Skeletal muscle tissue (tissue), 4 donors: ENCODE results near the gene BSPRY. TPM values are rescaled to one million over a fixed set of nuclear protein-coding genes. Genes with fewer than 3 reads are reported as not detected.
A peak's percentile ranks its signal among the peaks of the same experiment; 100 is the strongest.
"Not testable (repeated sequence)": the region's sequence is repeated elsewhere in the genome, so short reads cannot be mapped to it uniquely, and the experiment has no call there.

ENCODE experiments used
- H3K27ac ChIP-seq: one replicate; pipeline ENCODE4 v1.7.0; 2013; ENCODE audit warnings: mild to moderate bottlenecking, low read depth, low read length, inconsistent platforms
- H3K27me3 ChIP-seq, 3 donors: one replicate each; pipeline ENCODE4 v1.7.0; 2013; ENCODE audit warnings: low read length in 3 of 3; ENCODE audit not compliant: control insufficient read depth in 3 of 3, insufficient read depth in 3 of 3
- H3K36me3 ChIP-seq, 3 donors: one replicate each; pipeline ENCODE4 v1.7.0; 2013; ENCODE audit warnings: low read length in 3 of 3; ENCODE audit not compliant: control insufficient read depth in 3 of 3, insufficient read depth in 3 of 3
- H3K4me1 ChIP-seq, 3 donors: one replicate each; pipeline ENCODE4 v1.7.0; 2013; ENCODE audit warnings: low read length in 3 of 3, mild to moderate bottlenecking in 3 of 3; ENCODE audit not compliant: control insufficient read depth in 3 of 3, insufficient read depth in 3 of 3
- H3K4me3 ChIP-seq, 3 donors: one replicate each; pipeline ENCODE4 v1.7.0; 2013; ENCODE audit warnings: low read length in 3 of 3
- H3K9ac ChIP-seq, 3 donors: one replicate each; pipeline ENCODE4 v1.7.0; 2013; ENCODE audit warnings: low read length in 3 of 3, mild to moderate bottlenecking in 3 of 3, moderate library complexity in 2 of 3, low read depth in 1 of 3
- H3K9me3 ChIP-seq, 3 donors: one replicate each; pipeline ENCODE4 v1.7.0; 2013; ENCODE audit warnings: low read length in 3 of 3; ENCODE audit not compliant: control insufficient read depth in 3 of 3
- total RNA-seq: library from RNA; depleted of rRNA; stranded (reverse); fragments of >200 nt; gene quantifications from one replicate; pipeline ENCODE4 v1.2.3, GENCODE V29; 2014
- donor health status: Osteomylitis.

Gene BSPRY
- total RNA-seq, 1 donor from 2014 or later: 1.0 TPM

DNA sequence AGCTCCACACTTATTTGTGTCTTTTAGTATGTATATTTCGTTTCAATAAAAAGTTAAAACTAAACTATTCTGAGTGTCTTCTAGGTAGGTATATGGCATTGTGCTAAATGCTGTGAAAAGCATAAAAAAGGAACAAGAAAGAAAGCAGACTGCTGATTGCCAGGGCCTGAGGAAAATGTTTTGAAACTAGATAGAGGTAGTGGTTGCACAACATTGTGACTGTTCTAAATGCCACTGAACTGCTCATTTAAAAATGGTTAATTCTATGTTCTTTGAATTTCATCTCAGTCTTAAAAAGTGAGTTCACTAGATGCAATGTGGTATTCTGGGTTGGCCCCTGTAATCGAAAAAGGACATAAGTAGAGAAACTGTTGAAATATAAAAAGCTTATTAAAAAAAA, 54.3 kb downstream of the BSPRY start:
- Histone ChIP-seq H3K36me3 (peaks cover 3 to 17% (median 15%) of the 10 kb centered on the region in 3 donors), H3K9ac (no peak overlapping the region), H3K27ac (no peak overlapping the region), H3K4me1 (peaks cover 17 to 37% (median 22%) of the 10 kb centered on the region in 3 donors), H3K27me3 (no peaks in the 10 kb centered on the region), H3K9me3 (no peaks in the 10 kb centered on the region), H3K4me3 (no peak overlapping the region)

DNA sequence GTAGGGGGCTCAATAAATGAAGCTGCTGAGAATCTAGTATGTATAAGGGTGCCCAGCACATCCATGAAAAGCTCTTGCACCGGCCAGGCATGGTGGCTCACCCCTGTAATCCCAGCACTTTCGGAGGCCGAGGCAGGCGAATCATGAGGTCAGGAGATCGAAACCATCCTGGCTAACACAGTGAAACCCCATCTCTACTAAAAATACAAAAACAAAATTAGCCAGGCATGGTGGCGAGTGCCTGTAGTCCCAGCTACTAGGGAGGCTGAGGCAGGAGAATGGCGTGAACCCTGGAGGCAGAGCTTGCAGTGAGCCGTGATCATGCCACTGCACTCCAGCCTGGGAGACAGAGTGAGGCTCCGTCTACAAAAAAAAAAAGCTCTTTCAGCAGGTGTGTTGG, 57.0 kb downstream of the BSPRY start:
- Histone ChIP-seq H3K9ac (peak overlapping the region in 1 of 3 donors; percentile 8), H3K36me3 (peaks cover 9 to 21% (median 21%) of the 10 kb centered on the region in 3 donors), H3K4me1 (peaks cover 14 to 34% (median 25%) of the 10 kb centered on the region in 3 donors)
- H3K4me3 ChIP-seq, H3K9me3 ChIP-seq, H3K27ac ChIP-seq, H3K27me3 ChIP-seq: not testable (repeated sequence)

DNA sequence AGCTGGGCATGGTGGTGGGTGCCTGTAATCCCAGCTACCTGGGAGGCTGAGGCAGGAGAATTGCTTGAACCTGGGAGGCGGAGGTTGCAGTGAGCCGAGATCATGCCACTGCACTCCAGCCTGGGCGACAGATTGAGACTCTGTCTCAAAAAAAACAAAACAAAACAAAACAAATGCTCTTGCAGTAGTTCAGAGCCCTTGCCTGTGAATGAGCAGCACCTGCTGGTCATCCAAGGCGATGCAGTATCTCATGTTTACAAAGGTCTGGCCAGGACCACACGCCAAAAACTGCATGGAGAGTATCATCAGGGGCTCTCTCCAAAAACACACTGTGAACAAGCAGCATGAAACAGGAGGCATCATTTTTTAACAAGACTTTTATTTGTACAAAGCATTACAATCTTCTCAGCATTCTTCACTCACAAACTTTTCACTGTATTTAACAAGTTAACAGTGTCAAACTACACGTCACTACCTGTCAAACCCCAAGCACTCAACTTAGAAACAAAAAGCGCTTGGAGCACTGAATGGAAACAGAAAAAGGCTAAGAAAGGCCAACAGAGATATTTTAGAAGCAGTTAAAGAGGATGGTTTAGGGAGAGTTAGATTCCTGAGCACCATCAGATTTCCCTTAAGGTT, 57.7 kb downstream of the BSPRY start:
- H3K27me3 ChIP-seq, H3K27ac ChIP-seq, H3K4me3 ChIP-seq, H3K9me3 ChIP-seq: not testable (repeated sequence)
- Histone ChIP-seq H3K9ac (peak overlapping the region in 1 of 3 donors; percentile 8), H3K4me1 (peaks cover 8 to 28% (median 20%) of the 10 kb centered on the region in 3 donors), H3K36me3 (peaks cover 9 to 21% (median 21%) of the 10 kb centered on the region in 3 donors)

DNA sequence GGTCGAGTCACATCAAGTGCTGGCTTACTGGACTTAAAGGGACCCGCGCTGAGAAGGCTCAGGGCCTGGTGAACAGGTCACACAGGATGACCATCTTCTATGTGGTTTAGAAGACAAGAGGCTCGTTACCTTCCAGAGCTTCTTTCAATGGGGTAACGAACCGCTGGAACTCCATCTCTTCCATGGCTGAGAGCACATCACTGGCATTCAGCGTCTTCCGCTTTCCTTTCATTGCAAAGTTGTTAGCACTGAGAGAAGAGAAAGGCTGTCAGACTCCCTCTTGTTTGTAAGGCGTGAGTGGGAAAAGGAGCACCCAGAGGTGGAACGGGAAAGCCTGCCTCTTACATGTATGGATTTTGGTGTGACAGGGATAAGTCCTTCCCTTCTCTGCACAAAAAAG, 60.1 kb downstream of the BSPRY start:
- Histone ChIP-seq H3K27ac (peak overlapping the region; percentile 91), H3K27me3 (no peaks in the 10 kb centered on the region), H3K36me3 (peaks cover 9 to 21% (median 21%) of the 10 kb centered on the region in 3 donors), H3K9me3 (no peaks in the 10 kb centered on the region), H3K4me1 (peaks cover 8 to 28% (median 20%) of the 10 kb centered on the region in 3 donors), H3K9ac (peak overlapping the region; percentile 95 to 98 (median 96)), H3K4me3 (peak overlapping the region; percentile 97 to 98 (median 98))

DNA sequence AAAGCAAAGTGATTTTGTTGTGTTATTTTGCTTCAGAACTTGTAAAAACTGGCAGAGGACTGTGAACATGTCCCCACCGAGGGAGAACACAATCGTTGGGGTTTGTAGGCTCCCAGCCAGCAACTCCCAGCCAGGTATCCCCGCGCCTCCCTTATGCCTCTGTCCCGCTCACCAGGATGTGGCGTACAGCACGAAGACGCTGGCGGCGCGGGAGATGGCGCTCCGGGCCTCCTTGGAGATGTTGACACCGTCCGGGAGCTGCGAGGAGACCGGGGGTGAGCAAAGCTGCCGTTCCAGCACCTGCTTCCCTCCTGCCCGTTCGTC, 60.5 kb downstream of the BSPRY start:
- H3K4me3 ChIP-seq: peak overlapping the region; percentile 97 to 98 (median 98)
- peaks cover 8 to 28% (median 20%) of the 10 kb centered on the region in 3 donors for H3K4me1 ChIP-seq
- H3K9me3 ChIP-seq: no peaks in the 10 kb centered on the region
- H3K36me3 ChIP-seq: peaks cover 9 to 21% (median 21%) of the 10 kb centered on the region in 3 donors
- H3K27me3 ChIP-seq: no peaks in the 10 kb centered on the region
- peak overlapping the region; percentile 91 for H3K27ac ChIP-seq
- peak overlapping the region; percentile 95 to 98 (median 96) for H3K9ac ChIP-seq

DNA sequence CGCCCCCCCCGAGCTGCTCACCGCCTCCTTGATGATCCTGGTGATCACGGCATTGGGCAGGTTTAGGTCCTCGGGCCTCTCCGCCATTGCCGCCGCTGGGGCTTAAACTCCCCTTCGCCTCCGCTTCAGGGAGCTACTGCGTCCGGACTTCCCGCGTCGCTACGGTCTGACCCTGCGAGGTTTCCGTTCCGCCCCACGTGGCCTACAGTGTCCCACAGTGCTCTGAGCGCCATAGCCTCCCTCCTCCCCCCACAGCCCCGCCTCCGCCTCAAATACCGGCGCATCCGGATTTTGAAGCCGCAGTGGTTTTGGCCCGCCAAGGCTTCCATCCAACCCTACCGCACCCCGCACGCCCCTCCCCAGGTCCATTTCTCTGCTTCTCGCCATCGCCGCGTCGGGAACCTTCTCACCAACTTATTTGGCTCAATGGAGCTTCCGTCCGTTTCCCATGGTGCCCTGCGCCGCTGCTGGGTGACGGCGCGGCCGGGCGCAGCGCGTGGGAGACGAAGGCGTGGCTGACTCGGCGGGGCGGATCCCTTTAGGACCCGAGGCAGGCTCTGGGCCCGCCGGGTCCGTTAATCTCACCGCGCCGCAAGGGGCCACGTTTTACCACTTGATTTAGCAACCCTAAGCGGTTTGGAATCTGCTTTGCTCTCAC, 61.0 kb downstream of the BSPRY start, which contains the start of the genes C9orf43 and POLE3:
C9orf43 (plus strand) TSS at position 541 of the 658 bp plus-strand sequence. CDS start 2,747 bp downstream, outside the sequence.
POLE3 (minus strand) TSS at position 469 of the 658 bp plus-strand sequence; CDS start at position 87, 382 bp downstream.
- Histone ChIP-seq H3K9ac (peak within 1 kb of the TSS; percentile 95 to 98 (median 96)), H3K9me3 (no peaks in the 10 kb centered on the region), H3K4me1 (peaks cover 8 to 28% (median 20%) of the 10 kb centered on the region in 3 donors), H3K36me3 (peaks cover 9 to 21% (median 21%) of the 10 kb centered on the region in 3 donors), H3K27me3 (no peaks in the 10 kb centered on the region), H3K4me3 (peak within 1 kb of the TSS; percentile 97 to 98 (median 98)), H3K27ac (peak within 1 kb of the TSS; percentile 91)

DNA sequence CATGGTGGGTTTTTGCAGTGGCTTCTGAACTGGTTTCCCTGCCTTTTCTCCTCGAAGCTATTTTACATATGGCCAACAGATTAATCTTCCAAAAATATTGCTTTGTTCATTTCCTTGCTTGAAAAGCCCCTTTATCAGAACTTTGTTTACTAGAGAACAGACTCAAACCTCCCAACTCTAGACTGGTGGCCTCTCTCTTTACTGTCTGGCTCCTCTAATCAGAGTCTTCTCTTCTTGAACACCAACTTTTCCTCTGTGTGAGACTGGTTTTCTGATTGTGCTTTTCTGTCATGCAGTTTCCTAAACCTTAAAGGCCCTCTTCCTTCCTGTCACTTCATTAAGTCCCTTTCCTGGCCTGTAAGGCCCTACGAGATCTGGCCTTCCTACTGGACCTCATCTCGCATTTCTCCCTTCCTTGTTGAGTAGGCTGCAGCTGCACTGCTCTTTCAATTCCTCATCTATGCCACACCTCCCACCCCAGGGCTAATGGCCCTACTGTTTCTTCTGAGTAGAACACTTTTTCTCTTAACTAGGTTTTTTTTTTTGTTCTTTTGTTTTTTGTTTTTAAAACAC, 66.9 kb downstream of the BSPRY start:
- Histone ChIP-seq H3K4me1 (no peaks in the 10 kb centered on the region), H3K27me3 (no peaks in the 10 kb centered on the region), H3K9ac (no peak overlapping the region), H3K9me3 (no peaks in the 10 kb centered on the region), H3K36me3 (no peaks in the 10 kb centered on the region), H3K4me3 (no peak overlapping the region), H3K27ac (peak overlapping the region; percentile 8)

DNA sequence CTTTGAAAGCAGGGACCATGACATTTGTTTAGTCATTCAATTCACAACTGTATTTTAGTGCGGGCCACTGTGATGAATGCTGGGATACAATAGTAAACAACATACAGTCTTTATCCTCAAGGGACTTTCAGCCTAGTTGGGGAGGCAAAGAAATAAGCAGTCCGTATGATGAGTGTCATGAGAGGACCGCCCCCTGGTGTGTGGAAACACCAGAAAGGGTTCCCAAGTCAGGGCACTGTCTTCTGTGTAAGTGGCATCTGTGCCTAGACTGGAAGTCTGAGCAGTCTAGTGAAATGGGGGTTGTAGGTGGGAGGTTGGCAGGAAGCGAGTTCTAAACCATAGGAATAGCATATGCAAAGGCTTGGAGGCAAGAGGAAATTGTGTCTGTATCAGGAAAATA, 68.0 kb downstream of the BSPRY start:
- Histone ChIP-seq H3K27me3 (no peaks in the 10 kb centered on the region), H3K27ac (no peak overlapping the region), H3K4me3 (no peak overlapping the region), H3K36me3 (no peaks in the 10 kb centered on the region), H3K4me1 (no peaks in the 10 kb centered on the region), H3K9ac (no peak overlapping the region), H3K9me3 (no peaks in the 10 kb centered on the region)
